GM20000 (cell line): ENCODE measurements around the gene HOXA1.

Source experiments
- DNase-seq: peaks from one replicate; pipeline ENCODE4 v3.0.0; 2012; ENCODE audit warnings: low spot score
- CTCF ChIP-seq: IDR thresholded peaks from 2 replicates; pipeline ENCODE4 v1.5.1; 2012; ENCODE audit warnings: mild to moderate bottlenecking, control low read depth; ENCODE audit errors: extremely low read depth, missing control alignments

HOXA1 gene

GRCh38 chr7:27118580-27118979 lies 22.8 kb upstream of the HOXA1 start:
- no peak for TF ChIP-seq CTCF

DNA sequence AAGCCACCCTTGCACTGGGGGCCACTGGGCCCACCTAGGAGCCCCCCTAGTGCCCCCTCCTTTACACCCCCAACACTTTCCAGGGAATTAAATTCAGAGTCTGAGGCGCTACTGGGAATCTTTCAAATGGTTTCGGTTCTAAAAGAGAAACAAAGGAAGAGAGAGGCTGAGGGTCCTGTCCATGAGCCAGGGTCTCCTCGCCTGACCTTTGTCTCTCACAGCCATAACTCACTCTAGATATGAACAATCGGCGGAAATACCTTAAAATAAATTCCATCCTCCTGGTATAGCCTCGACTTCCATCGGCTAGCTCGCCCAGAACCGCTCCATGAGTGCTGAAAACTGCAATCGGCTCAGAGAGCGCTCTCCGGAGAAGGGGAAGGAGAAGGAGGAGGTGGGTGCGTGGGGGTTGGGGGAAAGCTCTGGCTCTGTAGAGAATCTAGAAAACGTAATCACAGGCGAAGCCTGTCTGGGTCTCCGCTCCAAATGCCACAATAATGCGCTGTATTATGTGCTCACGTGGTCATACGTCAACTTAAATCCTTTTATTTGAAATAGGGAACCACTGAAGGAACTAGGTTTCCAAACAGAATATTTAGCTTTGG lies 22.2 kb upstream of the HOXA1 start:
- no peak for TF ChIP-seq CTCF
- no peak for DNase-seq

More at GRCh38 chr7:27118580-27118979, 22.8 kb upstream of the HOXA1 start:
- DNase-seq: no peak

GRCh38 chr7:27116962-27117886 lies 21.4 kb upstream of the HOXA1 start:
- DNase-seq: no peak
- TF ChIP-seq CTCF: no peak

GRCh38 chr7:27116031-27116961 lies 20.5 kb upstream of the HOXA1 start:
- DNase-seq: no peak
- TF ChIP-seq CTCF: no peak

DNA sequence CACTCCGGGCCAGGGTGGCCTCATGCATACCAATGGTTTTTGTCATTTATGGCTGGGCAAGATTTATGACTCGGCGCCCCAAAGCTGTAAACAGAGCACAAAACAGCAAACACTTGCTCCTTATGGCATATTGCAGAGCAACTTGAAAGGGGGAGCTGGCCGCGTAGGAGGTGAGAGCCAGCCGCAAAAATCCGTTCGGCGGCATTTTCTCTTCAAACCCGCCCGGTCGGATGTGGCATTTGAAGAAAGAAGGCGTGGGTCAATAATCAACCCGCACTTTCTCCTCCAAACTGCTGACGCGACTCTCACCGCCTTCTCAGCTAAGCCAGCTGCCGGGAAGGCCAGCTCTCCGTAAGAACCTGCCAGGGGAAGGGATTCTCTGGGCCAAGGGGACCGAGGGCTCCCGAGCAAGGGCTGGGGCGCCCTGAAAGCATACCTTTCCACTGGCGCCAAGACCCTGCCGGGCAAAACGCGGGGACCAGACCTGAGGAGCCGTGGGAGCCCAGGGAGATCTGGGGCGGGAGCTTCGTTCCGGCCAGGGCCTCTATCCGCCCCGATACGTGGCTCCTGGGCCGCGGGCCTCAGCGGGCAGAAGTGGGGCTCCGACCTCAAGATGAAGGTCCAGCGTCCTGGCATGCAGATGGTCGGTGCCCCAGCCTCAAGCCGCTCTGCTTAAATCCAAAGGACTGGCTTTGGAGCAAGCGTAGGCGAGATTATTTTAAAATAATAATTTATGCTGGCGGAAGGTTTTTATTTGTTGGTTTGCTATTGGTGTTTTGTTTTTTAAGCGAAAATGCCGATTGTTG lies 19.6 kb upstream of the HOXA1 start:
- no peak for DNase-seq
- no peak for TF ChIP-seq CTCF

GRCh38 chr7:27114881-27115220 lies 19.1 kb upstream of the HOXA1 start:
- no peak for DNase-seq
- no peak for TF ChIP-seq CTCF
